ENCODE data around the gene DDX52. TPM values are rescaled to one million over a fixed set of nuclear protein-coding genes. Genes with fewer than 3 reads are reported as not detected.
"Not testable (repeated sequence)": the region's sequence is repeated elsewhere in the genome, so short reads cannot be mapped to it uniquely, and the experiment has no call there.

DDX52 gene
- total RNA-seq, 1 experiment from 2014 or later: 31.9 TPM

DNA sequence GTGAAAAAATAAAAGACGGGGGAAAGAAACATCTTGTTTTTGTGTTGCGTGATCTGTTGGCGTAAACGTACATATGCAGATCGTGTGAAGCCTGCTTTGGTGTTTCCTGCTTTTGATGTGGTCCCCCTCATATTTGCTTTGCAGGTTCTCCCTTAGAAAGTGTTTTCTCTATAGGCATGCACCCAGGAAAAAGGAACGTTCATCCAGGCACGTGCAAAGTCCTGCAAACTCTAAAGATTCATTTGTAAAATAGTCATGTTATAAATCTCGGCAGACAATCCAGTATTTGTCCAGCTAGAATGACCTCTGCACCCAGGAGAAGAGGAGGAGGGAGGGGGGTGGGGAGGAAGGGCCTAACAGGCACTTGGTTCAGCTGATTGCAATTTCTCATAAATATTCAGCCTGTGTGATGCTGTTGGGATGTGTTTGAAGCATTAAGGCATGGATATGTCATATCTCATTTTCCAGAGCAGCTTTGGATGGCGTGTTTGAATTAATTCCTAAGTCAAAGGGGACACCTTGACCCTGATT lies 40.3 kb upstream of the DDX52 start:
- peak; percentile 50; the same call in 1 of the 2 replicates for TF ChIP-seq GABPB1 (CRISPR knock-in tag; IDR thresholded peaks at IDR 0.05)
- TF ChIP-seq, protein P1, sequence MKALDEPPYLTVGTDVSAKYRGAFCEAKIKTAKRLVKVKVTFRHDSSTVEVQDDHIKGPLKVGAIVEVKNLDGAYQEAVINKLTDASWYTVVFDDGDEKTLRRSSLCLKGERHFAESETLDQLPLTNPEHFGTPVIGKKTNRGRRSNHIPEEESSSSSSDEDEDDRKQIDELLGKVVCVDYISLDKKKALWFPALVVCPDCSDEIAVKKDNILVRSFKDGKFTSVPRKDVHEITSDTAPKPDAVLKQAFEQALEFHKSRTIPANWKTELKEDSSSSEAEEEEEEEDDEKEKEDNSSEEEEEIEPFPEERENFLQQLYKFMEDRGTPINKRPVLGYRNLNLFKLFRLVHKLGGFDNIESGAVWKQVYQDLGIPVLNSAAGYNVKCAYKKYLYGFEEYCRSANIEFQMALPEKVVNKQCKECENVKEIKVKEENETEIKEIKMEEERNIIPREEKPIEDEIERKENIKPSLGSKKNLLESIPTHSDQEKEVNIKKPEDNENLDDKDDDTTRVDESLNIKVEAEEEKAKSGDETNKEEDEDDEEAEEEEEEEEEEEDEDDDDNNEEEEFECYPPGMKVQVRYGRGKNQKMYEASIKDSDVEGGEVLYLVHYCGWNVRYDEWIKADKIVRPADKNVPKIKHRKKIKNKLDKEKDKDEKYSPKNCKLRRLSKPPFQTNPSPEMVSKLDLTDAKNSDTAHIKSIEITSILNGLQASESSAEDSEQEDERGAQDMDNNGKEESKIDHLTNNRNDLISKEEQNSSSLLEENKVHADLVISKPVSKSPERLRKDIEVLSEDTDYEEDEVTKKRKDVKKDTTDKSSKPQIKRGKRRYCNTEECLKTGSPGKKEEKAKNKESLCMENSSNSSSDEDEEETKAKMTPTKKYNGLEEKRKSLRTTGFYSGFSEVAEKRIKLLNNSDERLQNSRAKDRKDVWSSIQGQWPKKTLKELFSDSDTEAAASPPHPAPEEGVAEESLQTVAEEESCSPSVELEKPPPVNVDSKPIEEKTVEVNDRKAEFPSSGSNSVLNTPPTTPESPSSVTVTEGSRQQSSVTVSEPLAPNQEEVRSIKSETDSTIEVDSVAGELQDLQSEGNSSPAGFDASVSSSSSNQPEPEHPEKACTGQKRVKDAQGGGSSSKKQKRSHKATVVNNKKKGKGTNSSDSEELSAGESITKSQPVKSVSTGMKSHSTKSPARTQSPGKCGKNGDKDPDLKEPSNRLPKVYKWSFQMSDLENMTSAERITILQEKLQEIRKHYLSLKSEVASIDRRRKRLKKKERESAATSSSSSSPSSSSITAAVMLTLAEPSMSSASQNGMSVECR (CRISPR knock-in tag; IDR thresholded peaks at IDR 0.05; ENCODE audit: borderline replicate concordance): no peak
- Mint-ChIP-seq H3K36me3 (no peaks in the 10 kb centered on the region; the same call in 1 of the 2 replicates), H3K4me3 (no peak overlapping the region), H3K4me1 (no peaks in the 10 kb centered on the region), H3K9me3 (peaks cover 16% of the 10 kb centered on the region), H3K27ac (no peak overlapping the region), H3K27me3 (ENCODE audit: low read depth) (no peaks in the 10 kb centered on the region)
- no peak for DNase-seq (ENCODE audit: low spot score)
- ATAC-seq: no peak
- ChIA-PET CTCF (no interaction called here), POLR2A (no interaction called here)

GRCh38 chr17:37682007-37682406 lies 38.8 kb upstream of the DDX52 start:
- no peak for TF ChIP-seq ATF2 (CRISPR knock-in tag; IDR thresholded peaks at IDR 0.05; ENCODE audit: borderline replicate concordance, low read depth)
- 0 out of 2 replicates have a peak, but pooled peaks have one; percentile 59 for TF ChIP-seq GTF2I (CRISPR knock-in tag; conservative IDR thresholded peaks at IDR 0.05)
- Mint-ChIP-seq H3K36me3 (no peaks in the 10 kb centered on the region; the same call in 1 of the 2 replicates), H3K27me3 (ENCODE audit: low read depth) (peaks cover 7% of the 10 kb centered on the region), H3K4me3 (no peak overlapping the region), H3K27ac (no peak overlapping the region), H3K4me1 (no peaks in the 10 kb centered on the region), H3K9me3 (peaks cover 22% of the 10 kb centered on the region)
- no peak for ATAC-seq
- no peak for DNase-seq (ENCODE audit: low spot score)
- POLR2A ChIA-PET: no interaction called here
- CTCF ChIA-PET: no interaction called here

DNA sequence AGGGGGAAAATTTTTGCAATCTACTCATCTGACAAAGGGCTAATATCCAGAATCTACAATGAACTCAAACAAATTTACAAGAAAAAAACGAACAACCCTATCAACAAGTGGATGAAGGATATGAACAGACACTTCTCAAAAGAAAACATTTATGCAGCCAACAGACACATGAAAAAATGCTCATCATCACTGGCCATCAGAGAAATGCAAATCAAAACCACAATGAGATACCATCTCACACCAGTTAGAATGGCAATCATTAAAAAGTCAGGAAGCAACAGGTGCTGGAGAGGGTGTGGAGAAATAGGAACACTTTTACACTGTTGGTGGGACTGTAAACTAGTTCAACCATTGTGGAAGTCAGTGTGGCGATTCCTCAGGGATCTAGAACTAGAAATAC lies 36.7 kb upstream of the DDX52 start:
- H3K27ac Mint-ChIP-seq; H3K4me3 Mint-ChIP-seq; H3K4me1 Mint-ChIP-seq; DNase-seq (ENCODE audit: low spot score); ATAC-seq; H3K36me3 Mint-ChIP-seq; CTCF ChIA-PET; POLR2A ChIA-PET; H3K27me3 Mint-ChIP-seq (ENCODE audit: low read depth): not testable (repeated sequence)
- H3K9me3 Mint-ChIP-seq: peaks cover 22% of the 10 kb centered on the region

- CTCF ChIA-PET: no interaction called here
- Mint-ChIP-seq H3K27me3 (ENCODE audit: low read depth) (peaks cover 7% of the 10 kb centered on the region), H3K4me1 (no peaks in the 10 kb centered on the region), H3K4me3 (no peak overlapping the region), H3K9me3 (peaks cover 22% of the 10 kb centered on the region), H3K27ac (no peak overlapping the region), H3K36me3 (no peaks in the 10 kb centered on the region; the same call in 1 of the 2 replicates)
- DNase-seq (ENCODE audit: low spot score): no peak
- POLR2A ChIA-PET: no interaction called here
- ATAC-seq: no peak
- TF ChIP-seq, protein P2, sequence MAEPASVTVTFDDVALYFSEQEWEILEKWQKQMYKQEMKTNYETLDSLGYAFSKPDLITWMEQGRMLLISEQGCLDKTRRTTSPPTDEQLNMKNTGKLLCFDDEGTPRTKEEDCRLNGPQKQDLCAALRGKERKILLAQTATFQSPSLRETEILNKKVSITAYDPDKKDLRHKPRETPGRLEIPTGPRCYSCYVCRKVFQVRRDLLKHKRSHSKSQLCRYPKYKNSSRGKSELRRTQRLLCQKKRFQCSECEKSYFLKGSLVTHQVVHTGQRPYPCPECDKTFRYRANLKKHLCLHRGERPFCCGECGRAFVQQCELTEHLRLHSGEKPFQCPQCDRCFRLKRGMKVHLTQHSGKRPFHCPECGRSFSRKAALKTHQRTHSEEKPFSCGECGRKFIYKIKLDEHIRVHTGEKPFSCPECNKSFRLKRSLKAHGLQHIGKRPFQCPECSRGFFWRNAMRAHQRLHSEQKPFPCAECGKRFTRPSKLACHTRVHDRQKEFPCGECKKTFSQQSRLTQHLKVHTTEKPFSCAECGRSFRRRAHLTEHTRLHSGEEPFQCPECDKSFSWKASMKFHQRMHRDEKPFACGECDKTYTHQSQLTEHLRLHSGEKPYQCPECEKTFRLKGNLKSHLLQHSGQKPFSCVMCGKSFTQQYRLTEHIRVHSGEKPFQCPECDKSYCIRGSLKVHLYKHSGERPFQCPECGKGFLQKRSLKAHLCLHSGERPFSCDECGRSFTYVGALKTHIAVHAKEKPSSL (CRISPR knock-in tag; conservative IDR thresholded peaks at IDR 0.05): no peak
- TF ChIP-seq RELA (CRISPR knock-in tag; IDR thresholded peaks at IDR 0.05; ENCODE audit: borderline replicate concordance) (no peak), AR (CRISPR knock-in tag; IDR thresholded peaks at IDR 0.05) (no peak), SMAD4 (CRISPR knock-in tag; IDR thresholded peaks at IDR 0.05) (no peak), ZNF138 (CRISPR knock-in tag; conservative IDR thresholded peaks at IDR 0.05) (no peak), GRHL2 (CRISPR knock-in tag; IDR thresholded peaks at IDR 0.05; ENCODE audit: insufficient replicate concordance, severe bottlenecking) (no peak)
- TF ChIP-seq, protein P3, sequence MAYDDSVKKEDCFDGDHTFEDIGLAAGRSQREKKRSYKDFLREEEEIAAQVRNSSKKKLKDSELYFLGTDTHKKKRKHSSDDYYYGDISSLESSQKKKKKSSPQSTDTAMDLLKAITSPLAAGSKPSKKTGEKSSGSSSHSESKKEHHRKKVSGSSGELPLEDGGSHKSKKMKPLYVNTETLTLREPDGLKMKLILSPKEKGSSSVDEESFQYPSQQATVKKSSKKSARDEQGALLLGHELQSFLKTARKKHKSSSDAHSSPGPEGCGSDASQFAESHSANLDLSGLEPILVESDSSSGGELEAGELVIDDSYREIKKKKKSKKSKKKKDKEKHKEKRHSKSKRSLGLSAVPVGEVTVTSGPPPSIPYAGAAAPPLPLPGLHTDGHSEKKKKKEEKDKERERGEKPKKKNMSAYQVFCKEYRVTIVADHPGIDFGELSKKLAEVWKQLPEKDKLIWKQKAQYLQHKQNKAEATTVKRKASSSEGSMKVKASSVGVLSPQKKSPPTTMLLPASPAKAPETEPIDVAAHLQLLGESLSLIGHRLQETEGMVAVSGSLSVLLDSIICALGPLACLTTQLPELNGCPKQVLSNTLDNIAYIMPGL (CRISPR knock-in tag; IDR thresholded peaks at IDR 0.05): no peak
These were observed 34.8 kb upstream of the DDX52 start for GRCh38 chr17:37678036-37678435.

Data from WTC11 (cell line).